Hepatocyte (in vitro differentiated cells): ENCODE data around the gene NSMCE1. TPM values are rescaled to one million over a fixed set of nuclear protein-coding genes. Genes with fewer than 3 reads are reported as not detected.
A peak's percentile ranks its signal among the peaks of the same experiment; 100 is the strongest.

Source experiments
- DNase-seq: peaks from one replicate; pipeline ENCODE4 v3.0.0-alpha.2; 2016; ENCODE audit warnings: low spot score
- H2AFZ ChIP-seq: fragments of 200-600 bp; sonication (generic); 2 replicates; pipeline ENCODE4 v1.6.0; 2016; ENCODE audit warnings: antibody characterized with exemption, mild to moderate bottlenecking
- H3K27ac ChIP-seq: fragments of 200-600 bp; sonication (generic); 2 replicates; pipeline ENCODE4 v1.5.1; 2016; ENCODE audit warnings: mild to moderate bottlenecking
- H3K27me3 ChIP-seq: fragments of 200-600 bp; sonication (generic); 2 replicates; pipeline ENCODE4 v1.6.1; 2016
- H3K36me3 ChIP-seq: fragments of 200-600 bp; sonication (generic); replicated peaks from 2 replicates; pipeline ENCODE4 v1.5.1; 2016; ENCODE audit warnings: low read depth; ENCODE audit not compliant: insufficient read depth
- H3K4me1 ChIP-seq: fragments of 200-600 bp; sonication (generic); 2 replicates; pipeline ENCODE4 v1.5.1; 2016; ENCODE audit warnings: mild to moderate bottlenecking, moderate library complexity; ENCODE audit not compliant: insufficient read depth
- H3K4me2 ChIP-seq: fragments of 200-600 bp; sonication (generic); 2 replicates; pipeline ENCODE4 v1.6.0; 2016
- H3K4me3 ChIP-seq: fragments of 200-600 bp; sonication (generic); 2 replicates; pipeline ENCODE4 v1.5.1; 2016; ENCODE audit warnings: mild to moderate bottlenecking
- H3K79me2 ChIP-seq: fragments of 200-600 bp; sonication (generic); 2 replicates; pipeline ENCODE4 v1.6.0; 2017; ENCODE audit warnings: mild to moderate bottlenecking
- H3K9me2 ChIP-seq: fragments of 200-600 bp; sonication (generic); replicated peaks from 2 replicates; pipeline ENCODE4 v1.6.0; 2017; ENCODE audit warnings: mild to moderate bottlenecking; ENCODE audit not compliant: insufficient read depth
- H3K9me3 ChIP-seq: fragments of 200-600 bp; sonication (generic); 2 replicates; pipeline ENCODE4 v1.5.1; 2016; ENCODE audit warnings: low read depth, mild to moderate bottlenecking
- H4K20me1 ChIP-seq: fragments of 200-600 bp; sonication (generic); 2 replicates; pipeline ENCODE4 v1.6.0; 2016; ENCODE audit warnings: mild to moderate bottlenecking; ENCODE audit not compliant: insufficient read depth, poor library complexity, severe bottlenecking
- EZH2 ChIP-seq: fragments of 200-600 bp; sonication (generic); IDR thresholded peaks from 2 replicates; pipeline ENCODE4 v1.6.1; 2016; ENCODE audit warnings: antibody characterized with exemption, mild to moderate bottlenecking, borderline replicate concordance
- EZH2phosphoT487 ChIP-seq: fragments of 200-600 bp; sonication (generic); IDR thresholded peaks from one replicate; pipeline ENCODE4 v1.6.1; 2018; ENCODE audit warnings: antibody characterized with exemption, mild to moderate bottlenecking, low read depth, moderate library complexity; ENCODE audit not compliant: unreplicated experiment, severe bottlenecking
- WGBS: methylation state at CpG from one replicate; pipeline ENCODE4 v1.1.6; 2016; ENCODE audit warnings: low lambda C conversion rate; ENCODE audit errors: missing lambda C conversion rate; 5-methylcytosine and 5-hydroxymethylcytosine counted together
- polyA plus RNA-seq: library from polyadenylated mRNA; unstranded; fragments of >200 nt; fragmentation: Nextera tagmentation; extraction: Ambion mirVana; gene quantifications from 2 replicates; pipeline ENCODE4 v1.2.1, GENCODE V29; 2016
- total RNA-seq: library from RNA; depleted of rRNA; stranded (reverse); fragments of >200 nt; gene quantifications from 2 replicates; pipeline ENCODE4 v1.2.3, GENCODE V29; 2014
- TF ChIP-seq, protein P1 (sequence below): fragments of 200-600 bp; sonication (generic); IDR thresholded peaks from 2 replicates; pipeline ENCODE4 v1.5.1; 2016; ENCODE audit warnings: antibody characterized with exemption, mild to moderate bottlenecking; ENCODE audit not compliant: poor library complexity

Gene NSMCE1
- total and polyA plus RNA-seq, 2 experiments from 2014 or later, result 35.0 to 58.2 TPM

GRCh38 chr16:27191352-27191924, 77.1 kb downstream of the NSMCE1 start:
- Histone ChIP-seq H3K4me3 (no peak overlapping the region), H3K4me1 (no peaks in the 10 kb centered on the region), H3K36me3 (no peaks in the 10 kb centered on the region), H3K9me2 (no peaks in the 10 kb centered on the region), H3K79me2 (no peaks in the 10 kb centered on the region), H2AFZ (no peak overlapping the region), H3K27me3 (no peaks in the 10 kb centered on the region), H3K27ac (peak overlapping the region; percentile 9), H3K4me2 (no peak overlapping the region), H3K9me3 (no peaks in the 10 kb centered on the region), H4K20me1 (no peaks in the 10 kb centered on the region)
- no peak for DNase-seq
- TF ChIP-seq EZH2phosphoT487 (no peak), EZH2 (no peak)
- TF ChIP-seq, protein P1, sequence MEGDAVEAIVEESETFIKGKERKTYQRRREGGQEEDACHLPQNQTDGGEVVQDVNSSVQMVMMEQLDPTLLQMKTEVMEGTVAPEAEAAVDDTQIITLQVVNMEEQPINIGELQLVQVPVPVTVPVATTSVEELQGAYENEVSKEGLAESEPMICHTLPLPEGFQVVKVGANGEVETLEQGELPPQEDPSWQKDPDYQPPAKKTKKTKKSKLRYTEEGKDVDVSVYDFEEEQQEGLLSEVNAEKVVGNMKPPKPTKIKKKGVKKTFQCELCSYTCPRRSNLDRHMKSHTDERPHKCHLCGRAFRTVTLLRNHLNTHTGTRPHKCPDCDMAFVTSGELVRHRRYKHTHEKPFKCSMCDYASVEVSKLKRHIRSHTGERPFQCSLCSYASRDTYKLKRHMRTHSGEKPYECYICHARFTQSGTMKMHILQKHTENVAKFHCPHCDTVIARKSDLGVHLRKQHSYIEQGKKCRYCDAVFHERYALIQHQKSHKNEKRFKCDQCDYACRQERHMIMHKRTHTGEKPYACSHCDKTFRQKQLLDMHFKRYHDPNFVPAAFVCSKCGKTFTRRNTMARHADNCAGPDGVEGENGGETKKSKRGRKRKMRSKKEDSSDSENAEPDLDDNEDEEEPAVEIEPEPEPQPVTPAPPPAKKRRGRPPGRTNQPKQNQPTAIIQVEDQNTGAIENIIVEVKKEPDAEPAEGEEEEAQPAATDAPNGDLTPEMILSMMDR, result no peak
- WGBS, result 74% methylated on average over 7 of the region's 7 CpGs

- Histone ChIP-seq H4K20me1 (no peaks in the 10 kb centered on the region), H2AFZ (no peak overlapping the region), H3K9me3 (no peaks in the 10 kb centered on the region), H3K4me3 (no peak overlapping the region), H3K79me2 (no peaks in the 10 kb centered on the region), H3K27ac (no peak overlapping the region), H3K4me1 (no peaks in the 10 kb centered on the region), H3K27me3 (no peaks in the 10 kb centered on the region), H3K9me2 (no peaks in the 10 kb centered on the region), H3K4me2 (no peak overlapping the region), H3K36me3 (no peaks in the 10 kb centered on the region)
- no peak for TF ChIP-seq EZH2
- TF ChIP-seq, protein P1, result no peak
- TF ChIP-seq EZH2phosphoT487, result no peak
- DNase-seq, result no peak
- whole genome bisulfite sequencing, result over 99% methylated on average over 12 of the region's 12 CpGs
Measured at GRCh38 chr16:27190316-27190871, 78.2 kb downstream of the NSMCE1 start.

DNA sequence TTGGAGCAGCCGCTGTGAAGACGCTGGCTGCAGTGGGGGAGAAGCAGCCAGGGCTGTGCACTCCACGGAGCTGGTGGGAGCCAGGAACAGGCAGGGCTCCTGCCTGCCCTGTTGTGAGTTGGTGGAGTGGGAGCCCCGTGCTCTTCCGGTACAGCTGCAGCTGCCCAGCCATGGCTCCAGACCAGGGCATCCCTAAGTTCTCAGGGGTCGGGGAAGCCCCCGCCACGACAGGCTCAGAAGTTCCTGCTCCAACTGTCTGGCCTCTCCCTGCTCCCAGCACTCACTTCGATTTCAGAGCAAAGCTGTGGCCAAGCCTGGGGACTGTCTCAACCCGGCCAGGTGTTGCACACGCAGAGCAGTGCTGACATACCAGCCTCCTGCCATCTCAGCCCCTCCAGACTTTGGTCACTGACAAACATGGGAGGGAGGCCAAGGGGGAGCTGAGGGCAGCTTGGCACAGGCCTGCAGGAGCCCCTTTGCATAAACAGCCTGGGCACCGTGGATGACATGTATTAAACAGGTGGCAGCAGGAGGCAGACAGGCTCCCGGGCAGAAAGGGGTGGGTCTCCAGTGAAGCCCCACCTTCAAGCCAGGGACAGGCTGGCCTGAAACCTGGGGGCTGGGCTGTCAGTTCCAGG, 79.1 kb downstream of the NSMCE1 start:
- Histone ChIP-seq H3K4me1 (no peaks in the 10 kb centered on the region), H3K4me3 (no peak overlapping the region), H3K4me2 (no peak overlapping the region), H3K27me3 (no peaks in the 10 kb centered on the region), H3K79me2 (no peaks in the 10 kb centered on the region), H4K20me1 (no peaks in the 10 kb centered on the region), H3K9me2 (no peaks in the 10 kb centered on the region), H2AFZ (no peak overlapping the region), H3K9me3 (no peaks in the 10 kb centered on the region), H3K36me3 (no peaks in the 10 kb centered on the region), H3K27ac (no peak overlapping the region)
- TF ChIP-seq, protein P1, result no peak
- no peak for TF ChIP-seq EZH2phosphoT487
- no peak for TF ChIP-seq EZH2
- 64% methylated on average over 13 of the region's 13 CpGs for WGBS
- no peak for DNase-seq
